ENCODE measurements around the gene CARS2. TPM values are rescaled to one million over a fixed set of nuclear protein-coding genes. Genes with fewer than 3 reads are reported as not detected.
A peak's percentile ranks its signal among the peaks of the same experiment; 100 is the strongest.

Gene CARS2, protein sequence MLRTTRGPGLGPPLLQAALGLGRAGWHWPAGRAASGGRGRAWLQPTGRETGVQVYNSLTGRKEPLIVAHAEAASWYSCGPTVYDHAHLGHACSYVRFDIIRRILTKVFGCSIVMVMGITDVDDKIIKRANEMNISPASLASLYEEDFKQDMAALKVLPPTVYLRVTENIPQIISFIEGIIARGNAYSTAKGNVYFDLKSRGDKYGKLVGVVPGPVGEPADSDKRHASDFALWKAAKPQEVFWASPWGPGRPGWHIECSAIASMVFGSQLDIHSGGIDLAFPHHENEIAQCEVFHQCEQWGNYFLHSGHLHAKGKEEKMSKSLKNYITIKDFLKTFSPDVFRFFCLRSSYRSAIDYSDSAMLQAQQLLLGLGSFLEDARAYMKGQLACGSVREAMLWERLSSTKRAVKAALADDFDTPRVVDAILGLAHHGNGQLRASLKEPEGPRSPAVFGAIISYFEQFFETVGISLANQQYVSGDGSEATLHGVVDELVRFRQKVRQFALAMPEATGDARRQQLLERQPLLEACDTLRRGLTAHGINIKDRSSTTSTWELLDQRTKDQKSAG
- polyA plus RNA-seq (2013, experiment 1 of 2) = 49.5 TPM
- 46.4 TPM for polyA plus RNA-seq (2013, experiment 2 of 2)

GRCh38 chr13:110705826-110706569 lies at the start of gene CARS2:
TSS of gene CARS2 (minus strand) at chr13:110706116. CDS start at chr13:110706093, 23 bp downstream.
- under 1% methylated on average over 65 of the region's 80 CpGs for WGBS

GRCh38 chr13:110748271-110748670 lies 42.4 kb upstream of the CARS2 start:
- Histone ChIP-seq H3K4me2 (ENCODE audit: low read length, poor library complexity, severe bottlenecking) (no peak overlapping the region), H3K9me3 (ENCODE audit: control insufficient read depth, low read length) (peaks cover 18% of the 10 kb centered on the region), H3K27ac (ENCODE audit: low read length, poor library complexity, severe bottlenecking) (no peak overlapping the region), H2BK12ac (ENCODE audit: low read length in 2 of 2) (no peak overlapping the region), H2AFZ (ENCODE audit: low read depth, low read length) (no peak overlapping the region), H4K8ac (ENCODE audit: low read length) (no peak overlapping the region), H3K79me1 (replicated peaks; ENCODE audit: low read length, poor library complexity, severe bottlenecking) (no peaks in the 10 kb centered on the region), H3K23ac (ENCODE audit: low read length in 2 of 2) (no peak overlapping the region), H3K4ac (ENCODE audit: low read depth in 1 of 2, low read length in 2 of 2) (no peak overlapping the region), H2BK5ac (ENCODE audit: low read depth, low read length, poor library complexity, severe bottlenecking) (no peak overlapping the region), H2BK15ac (ENCODE audit: low read depth, poor library complexity, severe bottlenecking) (no peak overlapping the region), H2AK5ac (ENCODE audit: low read length, severe bottlenecking) (no peak overlapping the region), H3K27me3 (ENCODE audit: control insufficient read depth in 1 of 2, insufficient read depth in 1 of 2, low read length in 2 of 2) (no peaks in the 10 kb centered on the region), H4K91ac (ENCODE audit: low read length) (no peak overlapping the region), H3K14ac (ENCODE audit: low read length in 2 of 2) (no peak overlapping the region), H3K9ac (ENCODE audit: low read length) (no peak overlapping the region), H2BK120ac (ENCODE audit: low read depth, low read length) (no peak overlapping the region), H3K4me1 (ENCODE audit: control insufficient read depth, insufficient read depth, low read depth, low read length) (no peaks in the 10 kb centered on the region), H3K36me3 (ENCODE audit: control insufficient read depth in 1 of 2, insufficient read depth in 2 of 2, low read depth in 1 of 2, low read length in 2 of 2) (no peaks in the 10 kb centered on the region), H3K4me3 (ENCODE audit: insufficient read depth in 1 of 2, low read depth in 1 of 2, low read length in 2 of 2) (no peak overlapping the region), H3K18ac (ENCODE audit: low read depth in 1 of 2, low read length in 2 of 2) (no peak overlapping the region)
- no peak for DNase-seq
- 58% methylated on average over 3 of the region's 4 CpGs for WGBS

More at GRCh38 chr13:110705826-110706569, at the start of gene CARS2:
- H2BK5ac ChIP-seq (ENCODE audit: low read depth, low read length, poor library complexity, severe bottlenecking) = peak within 1 kb of the TSS; percentile 46
- peak; percentile 97 for DNase-seq
- H3K4me1 ChIP-seq (ENCODE audit: control insufficient read depth, insufficient read depth, low read depth, low read length) = peaks cover 20% of the 10 kb centered on the region
- H3K4ac ChIP-seq (ENCODE audit: low read depth in 1 of 2, low read length in 2 of 2) = peak within 1 kb of the TSS; percentile 75 to 97
- peak within 1 kb of the TSS; percentile 46 for H2BK120ac ChIP-seq (ENCODE audit: low read depth, low read length)
- peak within 1 kb of the TSS; percentile 76 for H4K91ac ChIP-seq (ENCODE audit: low read length)
- peak within 1 kb of the TSS; percentile 96 for H3K9ac ChIP-seq (ENCODE audit: low read length)
- H2BK15ac ChIP-seq (ENCODE audit: low read depth, poor library complexity, severe bottlenecking) = peak within 1 kb of the TSS; percentile 76
- H3K27me3 ChIP-seq (ENCODE audit: control insufficient read depth in 1 of 2, insufficient read depth in 1 of 2, low read length in 2 of 2) = no peaks in the 10 kb centered on the region
- peak within 1 kb of the TSS; percentile 92 for H4K8ac ChIP-seq (ENCODE audit: low read length)
- peak within 1 kb of the TSS; percentile 88 for H3K27ac ChIP-seq (ENCODE audit: low read length, poor library complexity, severe bottlenecking)
- peaks cover 17% of the 10 kb centered on the region for H3K79me1 ChIP-seq (replicated peaks; ENCODE audit: low read length, poor library complexity, severe bottlenecking)
- no peaks in the 10 kb centered on the region for H3K9me3 ChIP-seq (ENCODE audit: control insufficient read depth, low read length)
- H3K4me3 ChIP-seq (ENCODE audit: insufficient read depth in 1 of 2, low read depth in 1 of 2, low read length in 2 of 2) = peak within 1 kb of the TSS; percentile 80 to 90
- peak within 1 kb of the TSS; percentile 72 to 91 for H3K23ac ChIP-seq (ENCODE audit: low read length in 2 of 2)
- H2AK5ac ChIP-seq (ENCODE audit: low read length, severe bottlenecking) = peak within 1 kb of the TSS; percentile 58
- peak within 1 kb of the TSS; percentile 90 to 94 for H3K18ac ChIP-seq (ENCODE audit: low read depth in 1 of 2, low read length in 2 of 2)
- peak within 1 kb of the TSS; percentile 74 for H2AFZ ChIP-seq (ENCODE audit: low read depth, low read length)
- H3K14ac ChIP-seq (ENCODE audit: low read length in 2 of 2) = peak within 1 kb of the TSS in 1 of 2 experiments; percentile 97
- H2BK12ac ChIP-seq (ENCODE audit: low read length in 2 of 2) = peak within 1 kb of the TSS in 1 of 2 experiments; percentile 82
- peak within 1 kb of the TSS; percentile 87 for H3K4me2 ChIP-seq (ENCODE audit: low read length, poor library complexity, severe bottlenecking)
- peaks cover 9 to 33% of the 10 kb centered on the region in 2 experiments for H3K36me3 ChIP-seq (ENCODE audit: control insufficient read depth in 1 of 2, insufficient read depth in 2 of 2, low read depth in 1 of 2, low read length in 2 of 2)

DNA sequence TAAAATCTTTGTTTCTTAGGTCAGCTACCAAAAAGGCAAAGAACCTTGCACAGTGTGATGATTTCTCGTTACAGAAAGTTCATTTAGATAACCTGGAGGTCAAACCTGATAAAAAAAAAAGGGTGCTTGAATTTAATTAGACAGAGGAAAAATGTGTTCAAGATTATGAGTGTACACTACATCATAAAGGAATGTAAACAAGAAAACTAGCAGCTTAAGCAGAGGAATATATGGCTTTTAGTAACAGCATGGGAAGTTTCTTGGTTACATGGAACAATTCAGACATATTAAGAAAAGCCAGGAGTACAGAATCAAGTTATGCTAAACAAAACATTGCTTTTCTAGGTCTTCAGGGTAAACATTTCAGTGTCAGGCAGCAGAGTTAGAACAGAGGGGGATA lies 40.5 kb upstream of the CARS2 start:
- Histone ChIP-seq H3K27ac (ENCODE audit: low read length, poor library complexity, severe bottlenecking) (no peak overlapping the region), H2BK12ac (ENCODE audit: low read length in 2 of 2) (no peak overlapping the region), H2BK15ac (ENCODE audit: low read depth, poor library complexity, severe bottlenecking) (no peak overlapping the region), H3K4me1 (ENCODE audit: control insufficient read depth, insufficient read depth, low read depth, low read length) (no peaks in the 10 kb centered on the region), H3K79me1 (replicated peaks; ENCODE audit: low read length, poor library complexity, severe bottlenecking) (no peaks in the 10 kb centered on the region), H2BK5ac (ENCODE audit: low read depth, low read length, poor library complexity, severe bottlenecking) (no peak overlapping the region), H3K14ac (ENCODE audit: low read length in 2 of 2) (no peak overlapping the region), H2AK5ac (ENCODE audit: low read length, severe bottlenecking) (no peak overlapping the region), H3K4me2 (ENCODE audit: low read length, poor library complexity, severe bottlenecking) (no peak overlapping the region), H2BK120ac (ENCODE audit: low read depth, low read length) (no peak overlapping the region), H2AFZ (ENCODE audit: low read depth, low read length) (no peak overlapping the region), H3K36me3 (ENCODE audit: control insufficient read depth in 1 of 2, insufficient read depth in 2 of 2, low read depth in 1 of 2, low read length in 2 of 2) (no peaks in the 10 kb centered on the region), H4K8ac (ENCODE audit: low read length) (no peak overlapping the region), H3K4ac (ENCODE audit: low read depth in 1 of 2, low read length in 2 of 2) (no peak overlapping the region), H3K18ac (ENCODE audit: low read depth in 1 of 2, low read length in 2 of 2) (no peak overlapping the region), H3K9ac (ENCODE audit: low read length) (no peak overlapping the region), H3K4me3 (ENCODE audit: insufficient read depth in 1 of 2, low read depth in 1 of 2, low read length in 2 of 2) (no peak overlapping the region), H3K27me3 (ENCODE audit: control insufficient read depth in 1 of 2, insufficient read depth in 1 of 2, low read length in 2 of 2) (no peaks in the 10 kb centered on the region), H3K9me3 (ENCODE audit: control insufficient read depth, low read length) (peaks cover 19% of the 10 kb centered on the region), H4K91ac (ENCODE audit: low read length) (no peak overlapping the region), H3K23ac (ENCODE audit: low read length in 2 of 2) (no peak overlapping the region)
- DNase-seq = peak; percentile 37
- WGBS = 33% methylated on average over 1 of the region's 1 CpG

DNA sequence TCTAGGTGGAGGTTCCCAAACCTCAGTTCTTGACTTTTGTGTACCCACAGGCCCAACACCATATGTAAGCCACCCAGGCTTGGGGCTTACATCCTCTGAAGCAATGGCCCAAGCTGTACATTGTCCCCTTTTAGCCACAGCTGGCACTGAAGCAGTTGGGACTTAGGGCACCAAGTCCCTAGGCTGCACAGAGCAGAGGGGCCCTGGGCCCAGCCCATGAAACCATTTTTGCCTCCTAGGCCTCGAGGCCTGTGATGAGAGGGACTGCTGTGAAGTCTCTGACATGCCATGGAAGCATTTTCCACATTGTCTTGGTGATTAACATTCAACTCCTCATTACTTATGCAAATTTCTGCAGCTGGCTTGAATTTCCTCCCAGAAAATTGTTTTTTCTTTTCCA lies 37.8 kb upstream of the CARS2 start:
- H2BK5ac ChIP-seq (ENCODE audit: low read depth, low read length, poor library complexity, severe bottlenecking) = no peak overlapping the region
- no peak overlapping the region for H2BK120ac ChIP-seq (ENCODE audit: low read depth, low read length)
- no peak overlapping the region for H3K27ac ChIP-seq (ENCODE audit: low read length, poor library complexity, severe bottlenecking)
- no peak overlapping the region for H2AK5ac ChIP-seq (ENCODE audit: low read length, severe bottlenecking)
- H2AFZ ChIP-seq (ENCODE audit: low read depth, low read length) = no peak overlapping the region
- H3K27me3 ChIP-seq (ENCODE audit: control insufficient read depth in 1 of 2, insufficient read depth in 1 of 2, low read length in 2 of 2) = no peaks in the 10 kb centered on the region
- peaks cover 10% of the 10 kb centered on the region for H3K9me3 ChIP-seq (ENCODE audit: control insufficient read depth, low read length)
- H4K91ac ChIP-seq (ENCODE audit: low read length) = no peak overlapping the region
- no peaks in the 10 kb centered on the region for H3K4me1 ChIP-seq (ENCODE audit: control insufficient read depth, insufficient read depth, low read depth, low read length)
- H3K23ac ChIP-seq (ENCODE audit: low read length in 2 of 2) = no peak overlapping the region
- H2BK12ac ChIP-seq (ENCODE audit: low read length in 2 of 2) = no peak overlapping the region
- no peak overlapping the region for H3K4me3 ChIP-seq (ENCODE audit: insufficient read depth in 1 of 2, low read depth in 1 of 2, low read length in 2 of 2)
- H3K9ac ChIP-seq (ENCODE audit: low read length) = no peak overlapping the region
- no peak overlapping the region for H3K18ac ChIP-seq (ENCODE audit: low read depth in 1 of 2, low read length in 2 of 2)
- no peak for DNase-seq
- H3K4ac ChIP-seq (ENCODE audit: low read depth in 1 of 2, low read length in 2 of 2) = no peak overlapping the region
- H4K8ac ChIP-seq (ENCODE audit: low read length) = no peak overlapping the region
- 63% methylated on average over 1 of the region's 1 CpG for WGBS
- H3K14ac ChIP-seq (ENCODE audit: low read length in 2 of 2) = no peak overlapping the region
- H2BK15ac ChIP-seq (ENCODE audit: low read depth, poor library complexity, severe bottlenecking) = no peak overlapping the region
- H3K36me3 ChIP-seq (ENCODE audit: control insufficient read depth in 1 of 2, insufficient read depth in 2 of 2, low read depth in 1 of 2, low read length in 2 of 2) = no peaks in the 10 kb centered on the region
- no peak overlapping the region for H3K4me2 ChIP-seq (ENCODE audit: low read length, poor library complexity, severe bottlenecking)
- no peaks in the 10 kb centered on the region for H3K79me1 ChIP-seq (replicated peaks; ENCODE audit: low read length, poor library complexity, severe bottlenecking)
